Suprapubic skin (tissue), 4 donors: ENCODE results near the gene TGM2.

ENCODE experiments used
- EP300 ChIP-seq: sonication (generic); formaldehyde crosslinking; IDR thresholded peaks from one replicate; pipeline ENCODE4 v1.6.1; 2017; ENCODE audit warnings: antibody characterized with exemption
- POLR2A ChIP-seq, 2 donors: fragments of 450-650 bp; IDR thresholded peaks; one replicate each; pipeline ENCODE4 v1.6.1; 2017; ENCODE audit warnings: antibody characterized with exemption in 2 of 2, mild to moderate bottlenecking in 2 of 2, moderate library complexity in 2 of 2
- POLR2AphosphoS5 ChIP-seq, 3 donors: sonication (generic); formaldehyde crosslinking; IDR thresholded peaks; one replicate each; pipeline ENCODE4 v1.6.1; 2017; ENCODE audit warnings: antibody characterized with exemption in 3 of 3
- TF ChIP-seq, protein P1 (sequence below), 2 donors: fragments of 200-600 bp in 1 of 2; fragments of 450-650 bp in 1 of 2; sonication (generic) in 1 of 2; IDR thresholded peaks; one replicate each; pipeline ENCODE4 v1.5.1; 2016 to 2019; ENCODE audit warnings: antibody characterized with exemption in 2 of 2, mild to moderate bottlenecking in 1 of 2, moderate library complexity in 1 of 2

- TF ChIP-seq, protein P1, sequence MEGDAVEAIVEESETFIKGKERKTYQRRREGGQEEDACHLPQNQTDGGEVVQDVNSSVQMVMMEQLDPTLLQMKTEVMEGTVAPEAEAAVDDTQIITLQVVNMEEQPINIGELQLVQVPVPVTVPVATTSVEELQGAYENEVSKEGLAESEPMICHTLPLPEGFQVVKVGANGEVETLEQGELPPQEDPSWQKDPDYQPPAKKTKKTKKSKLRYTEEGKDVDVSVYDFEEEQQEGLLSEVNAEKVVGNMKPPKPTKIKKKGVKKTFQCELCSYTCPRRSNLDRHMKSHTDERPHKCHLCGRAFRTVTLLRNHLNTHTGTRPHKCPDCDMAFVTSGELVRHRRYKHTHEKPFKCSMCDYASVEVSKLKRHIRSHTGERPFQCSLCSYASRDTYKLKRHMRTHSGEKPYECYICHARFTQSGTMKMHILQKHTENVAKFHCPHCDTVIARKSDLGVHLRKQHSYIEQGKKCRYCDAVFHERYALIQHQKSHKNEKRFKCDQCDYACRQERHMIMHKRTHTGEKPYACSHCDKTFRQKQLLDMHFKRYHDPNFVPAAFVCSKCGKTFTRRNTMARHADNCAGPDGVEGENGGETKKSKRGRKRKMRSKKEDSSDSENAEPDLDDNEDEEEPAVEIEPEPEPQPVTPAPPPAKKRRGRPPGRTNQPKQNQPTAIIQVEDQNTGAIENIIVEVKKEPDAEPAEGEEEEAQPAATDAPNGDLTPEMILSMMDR (IDR thresholded peaks at IDR 0.05): no peak
- TF ChIP-seq POLR2A (IDR thresholded peaks at IDR 0.05) (no peak), POLR2AphosphoS5 (IDR thresholded peaks at IDR 0.05) (no peak), EP300 (no peak)
These were observed 28.4 kb downstream of the TGM2 start for GRCh38 chr20:38136421-38137245.
